Activated CD8-positive, alpha-beta memory T cell treated with anti-CD3 and anti-CD28 coated beads, Interleukin-2, amount 50 U/mL, for 1 hour (primary cell): Measurements from ENCODE around the gene VDAC1.

Source experiments
- DNase-seq: peaks from one replicate; pipeline ENCODE4 v3.0.0-alpha.2; 2020; ENCODE audit errors: extremely low read depth

Gene VDAC1

DNA sequence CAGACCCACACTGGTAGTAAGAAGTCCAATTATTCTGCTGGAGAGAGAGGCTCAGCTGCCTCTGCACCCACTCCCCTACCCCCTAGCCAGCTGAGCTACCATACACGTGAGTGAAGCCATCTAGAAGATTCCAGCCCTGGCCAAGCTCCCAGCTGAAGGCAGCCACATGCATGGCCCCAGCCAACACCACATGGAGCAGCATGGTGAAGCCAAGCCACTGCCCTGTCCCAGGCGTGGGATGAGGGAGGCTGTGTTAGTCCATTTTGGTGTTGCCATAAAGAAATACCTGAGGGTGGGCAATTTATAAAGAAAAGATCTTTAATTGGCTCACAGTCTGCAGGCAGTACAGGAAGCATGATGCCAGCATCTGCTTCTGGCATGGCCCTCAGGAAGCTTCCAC is 20.0 kb upstream of the VDAC1 start:
- DNase-seq, result no peak

DNA sequence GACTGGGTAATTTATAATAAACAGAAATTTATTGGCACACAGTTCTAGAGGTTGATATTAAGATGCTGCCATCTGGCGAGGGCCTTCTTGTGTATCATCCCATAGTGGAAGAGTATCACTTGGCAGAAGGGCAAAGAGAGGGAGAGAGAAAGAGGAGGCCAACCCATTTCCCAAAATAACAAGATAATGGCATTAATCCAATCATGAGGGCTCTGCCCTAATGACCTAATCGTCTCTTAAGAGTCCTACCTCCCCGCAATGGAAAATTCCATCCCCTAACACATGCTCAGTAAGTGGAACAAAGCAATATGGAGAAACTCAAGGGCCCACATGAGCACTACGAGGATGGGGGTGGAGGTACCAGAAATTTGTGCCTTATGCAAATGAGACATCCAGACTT is 17.6 kb upstream of the VDAC1 start:
- no peak for DNase-seq

DNA sequence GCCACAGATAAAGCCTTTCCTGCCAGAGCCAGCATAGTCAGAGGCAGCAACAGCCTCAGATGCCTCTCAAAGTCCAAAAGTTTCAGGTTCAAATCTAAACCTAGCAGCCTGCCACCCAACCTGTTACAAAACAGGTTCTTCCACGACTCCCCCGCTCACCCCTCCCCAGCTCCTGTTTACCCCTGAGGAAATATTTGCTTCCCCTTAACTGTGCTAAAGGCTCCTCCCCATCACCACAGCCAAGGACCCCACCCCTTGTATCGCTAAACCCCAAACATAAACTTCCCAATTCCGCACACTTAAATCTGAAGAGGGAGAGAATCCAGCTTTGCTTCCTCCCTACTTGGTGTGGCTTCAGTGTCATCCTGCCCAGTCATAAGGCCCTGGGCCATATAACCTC is 15.4 kb upstream of the VDAC1 start:
- no peak for DNase-seq

DNA sequence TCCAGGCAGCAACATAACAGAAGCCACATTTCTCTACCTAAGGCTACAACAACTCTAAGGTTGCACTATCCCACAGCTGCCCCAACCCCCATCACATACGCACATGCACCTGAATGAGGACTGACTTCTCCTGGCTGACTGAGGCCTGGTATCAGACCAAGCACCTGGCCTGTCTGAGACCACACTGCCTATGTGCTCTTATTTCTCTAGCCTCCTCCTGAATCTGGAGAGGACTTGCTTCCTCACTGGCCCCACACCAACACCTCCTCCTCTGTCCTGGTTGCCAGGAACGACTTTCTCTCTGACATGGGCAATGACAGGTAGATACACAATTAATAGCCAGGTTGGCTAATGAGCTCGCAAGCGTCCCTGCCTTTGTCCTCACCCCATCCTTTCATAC is 14.9 kb upstream of the VDAC1 start:
- no peak for DNase-seq

DNA sequence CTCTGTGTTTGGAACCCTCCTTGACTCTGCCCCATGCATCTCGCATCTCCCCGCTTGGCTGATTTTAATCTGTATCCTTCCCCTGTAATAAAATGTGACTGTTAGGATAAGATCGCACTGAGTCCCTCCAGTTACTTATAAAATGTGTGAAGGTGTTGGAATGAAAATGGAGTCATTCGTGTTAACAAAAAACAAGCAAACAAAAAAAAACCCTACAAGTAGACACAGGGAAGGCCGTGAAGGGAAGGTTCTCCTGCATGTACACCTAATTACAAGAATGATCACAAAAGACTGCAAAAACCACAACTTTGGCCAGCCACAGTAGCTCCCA is 14.2 kb upstream of the VDAC1 start:
- DNase-seq, result no peak

DNA sequence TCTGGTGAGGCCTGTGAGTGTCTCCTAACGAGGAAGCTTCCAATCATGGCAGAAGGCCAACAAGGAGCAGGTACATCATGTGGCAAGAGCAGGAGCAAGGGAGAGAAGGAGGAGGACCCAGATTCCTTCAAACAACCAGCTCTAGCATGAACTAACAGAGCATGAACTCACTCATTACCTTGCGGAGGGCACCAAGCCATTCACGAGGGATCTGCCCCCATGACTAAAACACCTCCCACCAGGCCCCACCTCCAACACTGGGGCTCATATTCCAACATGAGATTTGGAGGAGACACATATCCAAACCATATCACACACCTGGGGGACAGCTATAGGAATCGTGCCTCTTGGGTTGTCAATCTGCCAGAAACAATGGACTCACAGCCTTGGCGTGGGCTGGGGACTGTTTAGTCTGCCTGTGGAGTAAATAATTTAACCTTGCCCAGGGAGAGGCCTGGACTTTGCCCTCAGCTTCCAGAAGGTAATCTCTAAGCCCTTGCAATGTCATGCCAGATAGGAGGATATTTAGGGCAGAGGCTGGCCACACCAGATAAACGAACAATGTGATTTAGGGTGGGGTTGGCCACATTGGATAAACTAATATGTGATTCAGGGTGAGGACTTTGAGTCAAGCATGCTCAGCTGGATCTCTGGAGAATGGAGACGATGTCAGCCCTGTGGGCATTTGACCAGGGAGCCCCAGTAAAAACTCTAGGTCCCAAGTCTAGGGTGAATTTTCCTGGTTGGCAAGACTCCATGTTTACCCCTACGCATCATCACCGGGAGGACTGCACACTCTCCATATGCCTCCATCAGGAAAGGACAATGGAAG is 13.6 kb upstream of the VDAC1 start:
- DNase-seq, result no peak

DNA sequence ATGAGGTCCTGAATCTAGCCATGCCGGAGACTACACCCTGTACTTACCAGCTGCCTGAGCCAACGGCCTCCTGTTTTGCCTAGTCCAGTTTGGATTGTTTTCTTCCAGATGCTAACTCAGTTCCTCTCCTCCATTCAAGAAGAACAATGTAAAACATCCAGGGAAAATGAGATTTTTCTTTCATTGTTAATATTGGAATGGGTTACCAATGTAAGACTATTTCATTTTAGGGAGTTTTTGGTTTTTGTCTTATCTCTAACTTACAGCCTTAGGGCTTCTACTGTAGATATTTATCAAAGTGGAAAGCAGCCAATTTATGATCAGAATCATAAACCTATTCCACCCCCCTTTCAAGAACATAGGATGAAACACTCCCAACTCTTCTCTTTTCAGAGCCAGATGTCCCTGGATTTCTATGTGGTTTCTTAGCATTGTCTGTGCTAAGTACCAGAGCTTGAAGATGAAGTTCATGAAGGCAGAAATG is 3.5 kb upstream of the VDAC1 start:
- no peak for DNase-seq

DNA sequence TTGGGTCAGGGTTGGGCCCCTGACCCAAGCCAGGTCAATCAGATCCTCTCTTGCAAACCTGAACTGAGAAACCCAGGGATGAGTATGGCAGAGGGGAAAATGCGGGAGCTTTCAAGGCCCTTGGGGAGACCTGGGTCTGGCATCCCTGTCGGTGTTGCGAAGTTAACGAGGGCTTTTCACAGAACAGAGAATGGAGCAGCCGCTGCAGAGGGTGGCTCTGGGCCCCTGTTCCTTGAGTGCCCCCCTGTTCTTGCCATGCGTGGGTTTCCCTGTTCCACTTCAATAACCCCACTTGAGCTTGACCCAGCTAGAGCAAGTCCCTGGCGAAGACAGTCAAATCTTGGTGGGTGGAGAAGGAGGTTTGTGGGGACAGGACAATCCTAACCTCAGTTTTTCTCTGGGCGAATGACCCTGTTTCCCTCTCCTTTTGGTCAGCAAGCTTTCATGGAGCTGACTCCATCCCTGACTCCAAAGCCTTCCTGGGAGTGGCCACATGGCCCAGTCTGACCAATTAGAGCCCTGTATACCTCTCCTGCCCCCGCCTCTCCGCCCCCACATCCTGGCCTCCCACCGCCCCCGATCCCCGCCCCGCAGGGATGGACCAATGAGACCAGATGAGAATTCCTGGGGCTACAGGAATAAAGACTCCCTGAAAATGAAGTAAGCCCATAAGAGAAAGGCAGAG is 2.9 kb upstream of the VDAC1 start:
- DNase-seq, result no peak

DNA sequence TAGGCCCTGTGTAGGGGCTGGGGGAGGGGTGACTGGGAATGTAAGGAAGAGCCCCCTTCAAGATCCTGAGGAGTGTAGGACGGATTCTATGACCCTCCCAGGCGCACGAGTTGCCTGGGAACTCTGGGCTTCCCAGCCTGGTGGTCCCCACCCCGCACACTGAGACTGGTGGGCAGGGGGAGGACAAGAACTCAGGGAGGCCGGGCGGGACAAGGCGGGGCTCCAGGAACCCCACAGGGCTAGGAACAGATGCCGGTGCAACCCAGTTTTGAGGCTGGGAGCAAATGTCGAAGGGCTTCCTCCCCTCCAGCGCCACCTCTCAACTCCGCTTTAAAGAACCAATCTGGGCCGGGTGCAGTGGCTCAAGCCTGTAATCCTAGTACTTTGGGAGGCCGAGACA is 1.3 kb upstream of the VDAC1 start:
- DNase-seq, result no peak

DNA sequence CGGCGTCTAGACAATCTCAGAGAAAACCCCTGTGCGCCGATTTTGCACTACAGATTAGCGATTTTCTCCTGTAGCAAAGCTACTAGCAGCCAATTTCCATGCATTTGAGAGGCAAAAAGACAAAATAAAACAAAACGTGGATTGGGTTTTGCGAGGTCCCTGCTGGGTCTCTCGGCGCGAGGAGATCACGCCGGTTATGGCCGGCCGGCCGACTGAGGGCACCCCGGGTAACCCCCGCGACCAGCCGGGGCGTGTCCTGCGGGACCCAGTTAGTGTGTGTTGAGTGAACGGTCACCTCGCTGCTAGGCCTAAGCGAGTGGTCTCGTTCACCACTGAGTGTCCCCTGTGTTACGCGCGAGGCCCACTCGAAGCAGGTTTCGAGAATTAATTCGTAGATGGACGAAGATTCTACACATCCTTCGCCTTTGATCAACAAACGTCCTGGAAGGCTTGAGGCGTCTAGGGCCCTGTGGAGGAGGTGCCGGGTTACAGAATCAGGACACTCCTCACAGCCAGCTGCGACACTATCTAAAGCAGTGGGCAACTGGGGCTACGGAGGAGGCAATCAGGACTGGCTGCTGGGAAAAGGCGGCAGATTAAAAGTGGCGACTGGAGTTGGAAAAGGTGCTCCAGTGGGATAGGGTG is 764 bp upstream of the VDAC1 start:
- DNase-seq, result no peak

DNA sequence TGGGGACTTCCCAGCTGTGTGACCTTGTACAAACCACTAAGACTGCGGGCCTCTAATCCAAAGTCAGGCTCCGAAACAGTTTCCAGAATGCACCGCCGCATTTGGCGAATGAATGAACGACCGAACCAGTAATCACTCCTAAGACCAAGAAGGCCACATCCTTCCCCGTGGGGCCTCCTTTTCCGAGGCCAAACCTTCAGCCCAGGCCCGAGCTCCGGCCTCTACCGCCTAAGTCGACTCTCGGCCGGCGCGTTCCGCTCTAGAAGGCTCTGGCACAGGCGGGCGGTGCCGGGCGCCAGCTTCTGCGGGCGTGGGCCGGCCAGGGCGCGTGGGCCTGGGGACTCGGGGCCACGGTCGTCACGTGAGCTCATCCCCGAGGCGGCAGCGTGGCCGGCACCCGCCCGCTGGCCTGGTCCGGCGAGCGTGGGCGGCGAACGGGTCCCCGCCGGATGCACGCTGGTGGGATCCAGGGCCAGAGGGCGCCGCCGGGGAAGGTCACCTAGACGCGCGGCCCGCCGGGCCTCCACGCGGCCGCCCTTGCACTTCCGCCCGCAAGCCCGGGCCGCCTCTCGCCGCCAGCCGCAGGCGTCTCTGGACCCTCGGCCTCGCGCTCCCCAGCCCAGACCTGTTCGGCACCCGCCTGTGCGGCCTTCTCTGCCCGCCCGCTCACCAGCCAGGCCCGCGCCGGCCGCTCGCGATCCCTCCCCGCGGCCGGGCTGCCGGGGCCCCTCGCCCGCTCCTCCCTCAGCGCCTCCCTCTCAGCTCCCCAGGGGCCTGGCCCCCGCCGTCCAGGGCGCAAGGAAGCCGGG is 754 bp downstream of the VDAC1 start:
- DNase-seq, result no peak

DNA sequence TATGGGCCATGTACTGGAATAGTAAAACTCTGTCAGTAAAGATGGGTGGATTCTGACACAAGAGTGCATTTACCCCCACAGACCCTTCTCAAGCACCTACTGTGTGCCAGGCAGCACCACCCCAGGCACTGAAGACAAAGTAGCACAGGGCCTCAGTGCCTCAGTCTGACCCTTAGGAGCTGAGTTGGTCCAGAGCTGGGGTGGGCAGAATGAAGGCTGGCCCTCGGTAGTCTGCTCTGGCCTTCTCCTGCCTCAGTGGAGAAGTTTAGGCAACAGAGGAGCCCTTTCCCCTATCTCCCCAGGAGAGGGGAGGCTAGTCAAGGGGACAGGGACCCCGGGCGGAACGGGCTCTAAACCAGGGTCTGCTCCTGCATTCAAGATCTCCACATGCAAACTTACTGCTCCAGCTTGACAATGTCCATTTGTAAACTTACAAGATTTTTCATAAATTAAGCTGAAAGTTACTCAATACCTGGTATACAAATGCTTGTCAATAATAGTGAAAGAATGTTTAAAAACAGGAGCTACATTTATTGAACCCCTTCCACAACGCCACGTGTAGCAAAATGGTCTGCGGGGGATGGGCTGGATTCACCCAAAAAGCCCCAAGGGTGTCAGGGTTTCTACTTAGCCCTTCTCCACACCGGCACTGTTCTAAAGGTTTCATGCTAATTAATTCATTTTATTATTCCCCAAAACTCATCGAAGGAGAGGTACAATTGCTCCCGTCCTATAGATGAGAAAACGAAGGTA is 1.5 kb downstream of the VDAC1 start:
- DNase-seq, result no peak

DNA sequence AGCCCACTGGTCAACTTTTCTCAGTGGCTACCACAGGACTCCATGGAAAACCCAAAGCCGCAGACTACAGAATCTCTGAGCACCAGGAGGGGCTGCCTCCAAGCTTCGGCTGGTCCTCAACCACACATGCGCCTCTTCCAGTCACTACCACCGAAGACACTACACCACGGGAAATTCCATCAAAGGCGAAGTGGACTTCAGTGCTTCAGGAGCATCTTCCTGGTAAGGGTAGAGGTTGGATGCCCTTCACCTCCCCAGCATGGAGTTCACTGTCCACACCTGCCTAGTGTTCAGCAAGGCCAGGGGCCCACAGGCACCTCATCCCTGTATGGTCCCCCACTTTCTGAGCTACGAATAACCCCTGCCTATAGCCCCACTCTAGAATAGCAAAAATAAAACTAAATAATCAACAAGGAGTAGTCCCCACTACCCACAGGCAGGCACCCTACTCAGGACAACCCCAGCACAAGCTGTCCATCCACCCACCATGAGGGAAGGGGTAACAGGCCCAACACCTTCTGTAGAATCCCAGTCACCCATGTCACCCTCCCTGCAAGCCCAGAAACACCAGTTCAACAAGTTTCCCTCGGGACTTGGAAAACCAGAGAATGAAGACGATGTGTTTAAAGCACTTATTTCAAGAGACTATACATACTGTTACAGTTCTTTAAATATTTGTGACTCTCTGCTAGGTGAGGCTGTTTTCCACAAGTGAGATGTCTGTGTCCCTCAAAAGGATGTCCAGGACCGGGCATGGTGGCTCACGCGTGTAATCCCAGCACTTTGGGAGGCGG is 2.6 kb downstream of the VDAC1 start:
- DNase-seq, result no peak

DNA sequence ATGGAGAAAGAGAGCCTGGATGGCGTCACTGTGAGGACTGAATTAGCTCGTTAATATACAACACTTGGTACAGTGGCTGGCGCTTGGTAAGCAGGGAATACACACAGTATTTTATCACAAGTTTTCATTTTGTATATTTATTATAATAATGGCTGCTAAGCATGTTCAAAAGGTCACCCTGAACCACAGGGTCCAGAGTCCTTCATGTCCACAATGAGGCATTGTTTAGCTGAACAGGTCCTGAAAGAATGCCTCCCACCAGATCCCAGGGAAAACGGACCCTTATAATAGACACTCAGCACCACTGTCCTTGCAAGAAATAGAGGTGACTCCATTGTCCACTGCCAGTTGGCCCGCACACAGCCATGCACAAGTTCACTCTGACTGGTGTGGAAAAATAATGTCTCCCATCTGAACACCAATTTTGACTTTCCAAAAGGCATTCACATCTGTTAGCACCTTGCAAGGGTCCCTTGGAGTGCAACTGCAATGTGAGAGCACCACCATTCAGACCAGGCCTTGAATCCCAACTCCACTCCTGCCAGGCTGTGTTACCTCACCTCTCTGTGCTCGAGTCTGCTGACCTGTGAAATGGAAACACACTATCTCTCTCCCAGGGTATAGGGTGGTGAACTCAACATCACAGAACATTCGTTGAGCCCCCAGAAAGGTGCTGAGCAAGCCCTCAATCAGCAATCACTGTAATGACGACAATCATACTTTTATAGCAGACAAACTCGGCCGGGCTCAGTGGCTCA is 3.9 kb downstream of the VDAC1 start:
- DNase-seq, result no peak

DNA sequence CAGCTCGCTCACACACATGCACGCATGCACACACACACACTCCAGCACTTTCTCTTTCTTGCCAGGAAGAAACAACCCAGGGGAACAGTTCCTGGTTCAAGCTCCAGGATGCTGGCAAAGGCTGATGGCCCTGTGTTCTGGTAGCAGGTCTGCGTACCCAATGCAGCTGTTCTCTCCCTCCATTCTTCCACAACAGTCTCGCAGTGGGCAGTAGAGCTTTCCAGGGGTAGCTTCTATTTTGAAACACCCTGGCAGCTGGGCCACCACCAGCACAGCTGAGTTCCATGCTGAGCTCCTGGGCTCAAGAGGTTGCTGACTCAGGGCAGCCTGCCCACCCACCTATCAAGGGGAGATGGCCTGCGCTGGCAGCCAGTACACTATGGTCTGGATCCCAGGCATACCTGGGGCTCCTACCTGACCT is 4.7 kb downstream of the VDAC1 start:
- no peak for DNase-seq

DNA sequence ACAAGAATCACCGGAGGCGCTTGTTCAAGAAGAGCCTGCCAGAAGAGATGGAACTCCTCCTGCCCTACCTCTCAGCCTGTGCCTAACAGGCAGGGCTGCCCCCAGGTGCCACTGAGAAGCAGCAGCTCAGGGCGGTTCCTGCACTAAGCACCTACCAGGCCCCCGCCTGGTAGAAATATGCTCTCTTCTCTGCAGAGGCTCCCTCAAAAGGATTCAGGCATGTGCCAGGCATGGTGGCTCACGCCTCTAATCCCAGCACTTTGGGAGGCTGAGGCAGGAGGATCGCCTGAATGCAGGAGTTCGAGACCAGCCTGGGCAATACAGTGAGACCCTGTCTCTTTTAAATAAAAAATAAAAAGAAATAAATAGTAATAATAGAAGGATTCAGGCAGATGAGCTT is 6.0 kb downstream of the VDAC1 start:
- no peak for DNase-seq

DNA sequence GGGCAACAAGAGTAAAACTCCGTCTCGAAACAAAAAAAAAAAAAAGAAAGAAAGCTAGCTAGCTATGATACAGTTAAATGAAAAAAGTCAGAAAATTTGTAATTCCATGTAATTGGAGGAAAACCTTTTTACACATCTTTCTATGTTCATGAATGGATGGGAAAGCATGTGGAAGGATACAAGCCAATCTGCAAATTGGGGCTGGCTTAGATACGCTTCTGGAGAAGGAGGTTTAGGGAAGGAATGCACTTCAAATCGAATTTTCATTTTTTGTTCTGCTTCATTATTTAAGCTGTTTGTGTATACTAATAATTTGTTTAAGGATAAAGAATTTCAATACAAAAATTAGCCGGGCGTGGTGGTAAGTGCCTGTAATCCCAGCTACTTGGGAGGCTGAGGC is 6.7 kb downstream of the VDAC1 start:
- DNase-seq, result no peak

DNA sequence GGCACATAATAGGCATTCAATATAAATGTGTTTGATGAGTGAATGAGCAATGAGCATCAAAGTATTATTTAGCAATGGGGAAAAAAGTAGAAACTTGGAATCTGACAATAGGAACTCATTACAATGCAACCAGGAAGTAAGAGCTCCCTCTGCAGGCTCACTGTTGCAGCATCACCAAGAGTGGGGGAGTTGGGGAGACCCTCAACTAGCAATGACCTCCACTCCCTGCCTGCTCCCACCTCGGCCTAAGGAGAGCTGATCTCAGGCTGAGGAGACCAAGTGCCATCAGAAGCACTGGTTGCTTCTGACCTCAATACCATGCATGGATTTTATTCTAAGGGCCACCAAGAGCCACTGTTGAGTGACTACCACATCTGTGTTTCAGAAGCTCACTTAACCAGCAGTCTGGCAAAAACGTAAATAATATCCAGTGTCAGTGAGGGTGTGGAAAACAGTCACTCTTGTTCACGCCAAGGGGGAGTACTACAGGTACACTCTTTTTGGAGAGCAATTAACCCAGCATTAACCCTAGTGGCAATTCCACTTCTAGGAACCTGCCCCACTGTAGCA is 8.0 kb downstream of the VDAC1 start:
- DNase-seq, result no peak

DNA sequence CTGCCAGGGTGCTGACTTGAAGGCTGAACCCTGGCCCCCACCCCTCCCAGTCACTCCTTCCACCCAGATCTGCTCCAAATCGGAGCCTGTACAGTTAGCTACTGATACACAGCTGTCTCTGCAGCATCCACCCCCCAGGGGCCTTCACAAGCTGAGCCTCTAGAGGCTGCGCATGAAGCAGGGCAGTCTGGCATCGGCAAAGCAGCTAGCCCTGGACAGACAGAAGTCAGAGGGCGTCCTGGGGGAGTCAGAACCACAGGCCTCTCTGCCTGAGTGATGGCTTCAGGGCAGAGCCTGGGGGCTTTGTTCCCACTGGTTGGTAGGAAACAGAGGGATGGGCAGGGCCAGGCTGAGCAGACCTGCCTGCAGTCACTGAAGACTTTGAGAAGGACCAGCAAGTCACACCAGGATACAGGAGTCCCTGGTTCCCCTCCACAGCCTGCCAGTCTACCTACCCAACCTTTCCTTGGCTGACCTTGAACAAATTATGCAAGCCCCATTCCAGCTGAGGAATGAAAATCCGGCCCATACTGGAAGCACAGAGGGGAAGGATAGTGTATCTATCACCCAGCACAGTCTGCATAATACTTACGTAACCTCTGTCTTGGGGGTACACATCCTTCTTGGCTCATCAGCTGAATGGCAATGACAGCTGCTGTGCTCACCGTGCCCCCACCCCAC is 8.8 kb downstream of the VDAC1 start:
- DNase-seq, result no peak
